GM21529 (cell line): ENCODE data around the gene DYRK1A.

Experiments used
- ATAC-seq: cut with Tn5 transposase; IDR thresholded peaks from one replicate; pipeline ENCODE4 v1.9.1; 2021; ENCODE audit not compliant: unreplicated experiment

The DYRK1A gene

GRCh38 chr21:37475186-37475868, 108.8 kb downstream of the DYRK1A start:
- ATAC-seq: no peak

- no peak for ATAC-seq
These were observed 112.2 kb downstream of the DYRK1A start for GRCh38 chr21:37478794-37479193.

DNA sequence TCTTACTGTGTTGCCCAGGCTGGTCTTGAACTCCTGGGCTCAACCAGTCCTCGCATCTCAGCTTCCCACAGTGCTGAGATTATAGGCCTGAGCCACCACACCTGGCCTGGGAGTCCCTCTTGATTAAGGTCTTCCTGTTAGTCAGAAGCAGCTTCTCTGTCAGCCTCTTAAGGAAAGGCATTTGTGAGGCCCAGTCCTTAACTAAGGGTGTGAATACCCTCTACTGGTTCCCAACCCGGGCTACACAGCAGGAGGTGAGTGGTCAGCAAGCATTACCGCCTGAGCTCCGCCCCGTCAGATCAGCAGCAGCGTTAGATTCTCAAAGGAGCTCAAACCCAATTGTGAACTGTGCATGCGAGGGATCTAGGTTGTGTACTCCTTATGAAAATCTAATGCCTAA, 117.2 kb downstream of the DYRK1A start:
- ATAC-seq: no peak

DNA sequence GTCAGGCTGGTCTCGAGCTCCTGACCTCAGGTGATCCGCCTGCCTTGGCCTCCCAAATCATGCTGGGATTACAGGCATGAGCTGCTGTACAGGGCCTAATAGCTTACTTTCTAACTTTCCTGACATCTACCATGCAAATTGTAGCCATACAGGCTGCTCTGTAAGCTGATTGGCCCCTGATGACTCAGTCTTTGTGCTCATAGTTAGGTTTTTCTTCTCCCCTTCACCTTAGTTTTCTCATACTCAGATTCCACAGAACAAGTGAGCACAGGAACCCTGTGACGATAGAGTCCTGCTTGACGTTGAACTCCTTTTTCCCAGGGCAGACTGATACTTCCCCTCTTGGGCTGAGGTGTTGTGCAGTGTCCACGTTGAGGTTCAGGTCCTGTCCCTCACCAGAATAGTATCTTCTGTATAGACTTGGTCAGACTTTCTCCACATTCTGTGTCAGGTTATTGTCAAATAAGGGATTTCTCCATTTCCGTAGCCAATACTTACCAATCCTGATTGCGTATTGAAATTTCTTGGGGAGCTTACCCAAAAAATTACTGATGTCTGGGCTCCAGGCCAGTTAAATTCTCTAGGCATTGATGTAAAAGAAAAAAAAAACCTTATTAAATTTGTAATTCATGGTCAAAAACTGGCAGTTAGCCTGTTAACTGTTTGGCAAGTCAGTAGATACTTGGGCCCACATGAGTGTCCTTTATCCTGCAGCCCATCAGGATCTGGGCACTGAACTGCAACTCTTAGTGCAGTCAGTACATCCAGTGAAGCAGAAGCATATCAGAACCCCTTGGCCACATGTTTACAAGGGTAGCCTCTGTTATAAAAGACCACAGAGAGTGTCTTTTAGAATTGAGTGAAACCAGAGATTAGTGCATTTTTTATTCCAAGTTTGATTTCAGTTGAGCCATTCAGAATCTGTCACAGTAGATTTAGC, 118.2 kb downstream of the DYRK1A start:
- no peak for ATAC-seq

- no peak for ATAC-seq
These were observed 123.0 kb downstream of the DYRK1A start for GRCh38 chr21:37489553-37489952.

DNA sequence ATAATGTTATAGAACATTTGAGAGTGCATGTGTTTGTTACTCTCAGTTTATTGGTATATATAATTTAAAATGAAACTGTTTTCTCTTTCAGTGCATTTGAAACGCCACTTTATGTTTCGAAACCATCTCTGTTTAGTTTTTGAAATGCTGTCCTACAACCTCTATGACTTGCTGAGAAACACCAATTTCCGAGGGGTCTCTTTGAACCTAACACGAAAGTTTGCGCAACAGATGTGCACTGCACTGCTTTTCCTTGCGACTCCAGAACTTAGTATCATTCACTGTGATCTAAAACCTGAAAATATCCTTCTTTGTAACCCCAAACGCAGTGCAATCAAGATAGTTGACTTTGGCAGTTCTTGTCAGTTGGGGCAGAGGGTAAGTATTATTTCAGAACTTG, 123.5 kb downstream of the DYRK1A start:
- ATAC-seq: no peak

- no peak for ATAC-seq
These were observed 130.4 kb downstream of the DYRK1A start for GRCh38 chr21:37496972-37497371.

DNA sequence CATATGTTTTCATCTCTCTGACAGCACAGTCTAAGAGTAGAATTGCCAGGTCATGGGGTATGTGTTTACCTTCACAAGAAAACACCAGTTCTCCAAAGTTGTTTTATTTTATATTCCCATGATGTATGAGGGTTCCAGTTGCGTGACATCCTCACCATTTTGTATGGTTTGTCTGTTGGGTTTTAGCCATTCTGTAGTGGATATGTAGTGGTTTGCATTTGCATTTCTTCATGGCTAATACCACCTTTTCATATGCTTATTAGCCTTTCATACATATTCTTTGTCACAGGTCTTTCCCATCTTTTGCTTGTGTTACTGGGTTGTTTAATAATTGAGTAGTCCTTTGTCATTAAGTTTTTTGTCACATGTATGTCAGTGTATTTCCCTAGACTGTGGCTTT, 132.1 kb downstream of the DYRK1A start:
- ATAC-seq: no peak

DNA sequence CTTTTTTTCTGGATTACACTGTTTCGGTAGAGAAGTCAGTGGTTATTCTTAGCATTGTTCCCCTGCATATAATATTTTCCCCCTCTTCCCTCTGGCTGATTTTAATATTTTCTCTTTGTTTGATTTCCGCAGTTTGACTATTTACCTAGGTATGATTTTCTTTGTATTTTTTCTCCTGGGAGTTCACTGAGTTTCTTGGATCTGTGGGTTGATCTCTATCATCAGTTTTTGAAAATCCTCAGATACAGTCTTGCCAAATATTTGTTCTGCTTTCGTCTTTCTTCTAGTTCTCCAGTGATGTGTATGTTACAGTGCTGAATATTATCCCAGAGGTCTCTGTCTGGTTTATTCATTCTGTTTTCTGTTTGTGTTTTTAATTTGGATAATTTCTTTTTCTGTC, 136.4 kb downstream of the DYRK1A start:
- ATAC-seq: no peak

GRCh38 chr21:37503848-37504467, 137.4 kb downstream of the DYRK1A start:
- ATAC-seq: no peak

DNA sequence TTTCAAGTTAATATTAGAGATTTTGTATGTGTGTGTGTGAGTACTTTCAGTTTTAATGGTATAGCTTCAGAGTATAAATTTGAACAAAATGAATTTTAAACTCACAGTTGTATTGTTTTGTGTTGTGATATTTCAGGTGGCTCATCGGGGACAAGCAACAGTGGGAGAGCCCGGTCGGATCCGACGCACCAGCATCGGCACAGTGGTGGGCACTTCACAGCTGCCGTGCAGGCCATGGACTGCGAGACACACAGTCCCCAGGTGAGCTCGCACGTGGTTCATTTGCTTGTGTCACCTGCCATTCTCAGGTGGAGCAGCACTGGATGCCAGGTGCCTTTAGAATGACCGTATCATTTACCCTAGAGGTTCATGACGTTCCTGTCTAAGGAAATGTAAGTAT, 139.4 kb downstream of the DYRK1A start:
- ATAC-seq: no peak

DNA sequence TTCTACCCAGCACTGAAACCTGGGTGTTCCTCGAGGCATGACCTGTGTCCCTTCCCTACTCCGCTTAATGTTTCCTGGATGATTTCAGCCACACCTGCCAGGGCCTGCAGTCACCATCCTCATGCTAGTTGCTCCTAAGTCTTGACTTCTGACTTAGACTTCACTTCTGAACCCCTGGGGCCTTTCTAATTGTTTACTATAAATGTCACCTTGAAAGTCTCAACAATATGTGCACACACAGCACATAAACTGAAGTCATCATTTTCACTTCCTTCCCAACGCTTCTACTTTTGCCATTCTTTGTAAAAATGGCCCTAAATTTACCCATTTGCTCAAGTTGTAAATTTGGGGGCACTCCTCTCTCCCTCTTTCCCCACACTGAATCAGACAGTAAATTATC, 141.1 kb downstream of the DYRK1A start:
- ATAC-seq: peak; percentile 57

DNA sequence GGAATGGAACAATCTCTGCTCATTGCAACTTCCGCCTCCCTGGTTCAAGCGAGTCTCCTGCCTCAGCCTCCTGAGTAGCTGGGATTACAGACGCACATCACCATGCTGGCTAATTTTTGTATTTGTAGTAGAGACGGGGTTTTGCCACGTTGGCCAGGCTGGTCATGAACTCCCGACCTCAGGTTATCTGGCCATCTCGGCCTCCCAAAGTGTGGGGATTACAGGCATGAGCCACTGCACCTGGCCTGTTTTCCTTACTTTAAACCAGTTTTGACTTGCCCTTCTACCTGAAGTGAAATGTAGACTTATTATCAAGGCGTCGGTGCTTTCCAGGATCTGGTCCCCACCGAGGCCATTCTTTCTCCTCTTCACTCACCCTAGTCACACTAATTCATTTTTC, 141.8 kb downstream of the DYRK1A start:
- ATAC-seq: no peak

DNA sequence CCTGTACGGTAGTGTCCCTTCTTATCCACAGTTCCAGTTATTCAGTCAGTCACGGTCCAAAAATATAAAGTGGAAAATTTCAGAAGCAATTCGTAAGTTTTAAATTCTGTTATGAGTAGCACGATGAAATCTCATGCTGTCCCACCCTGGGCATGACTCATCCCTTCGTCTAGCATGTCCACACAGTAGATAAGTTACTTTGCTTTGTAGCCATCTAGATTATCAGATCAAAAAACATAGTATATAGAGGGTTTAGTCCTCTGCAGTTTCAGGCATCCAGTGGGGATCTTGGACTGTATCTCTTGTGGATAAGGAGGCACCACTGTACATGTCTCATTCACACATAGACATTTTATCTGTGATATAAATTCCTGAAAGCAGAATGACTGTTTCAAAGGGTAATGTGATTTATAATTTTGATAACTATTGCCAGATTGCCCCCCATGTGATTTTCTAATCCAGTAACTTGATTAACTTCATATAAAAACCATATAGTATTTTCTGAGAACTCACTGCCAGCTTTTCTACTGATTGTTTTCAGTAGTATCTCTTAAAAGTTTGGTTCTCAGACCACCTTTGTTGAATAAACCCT, 143.3 kb downstream of the DYRK1A start:
- ATAC-seq: no peak

DNA sequence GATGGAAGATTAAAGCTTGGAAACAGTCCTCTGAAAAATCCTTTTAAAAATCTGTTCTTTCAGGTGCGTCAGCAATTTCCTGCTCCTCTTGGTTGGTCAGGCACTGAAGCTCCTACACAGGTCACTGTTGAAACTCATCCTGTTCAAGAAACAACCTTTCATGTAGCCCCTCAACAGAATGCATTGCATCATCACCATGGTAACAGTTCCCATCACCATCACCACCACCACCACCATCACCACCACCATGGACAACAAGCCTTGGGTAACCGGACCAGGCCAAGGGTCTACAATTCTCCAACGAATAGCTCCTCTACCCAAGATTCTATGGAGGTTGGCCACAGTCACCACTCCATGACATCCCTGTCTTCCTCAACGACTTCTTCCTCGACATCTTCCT, 145.3 kb downstream of the DYRK1A start:
- ATAC-seq: no peak

GRCh38 chr21:37513383-37513782, 146.8 kb downstream of the DYRK1A start:
- no peak for ATAC-seq

- no peak for ATAC-seq
These were observed 147.6 kb downstream of the DYRK1A start for GRCh38 chr21:37514038-37514667.

DNA sequence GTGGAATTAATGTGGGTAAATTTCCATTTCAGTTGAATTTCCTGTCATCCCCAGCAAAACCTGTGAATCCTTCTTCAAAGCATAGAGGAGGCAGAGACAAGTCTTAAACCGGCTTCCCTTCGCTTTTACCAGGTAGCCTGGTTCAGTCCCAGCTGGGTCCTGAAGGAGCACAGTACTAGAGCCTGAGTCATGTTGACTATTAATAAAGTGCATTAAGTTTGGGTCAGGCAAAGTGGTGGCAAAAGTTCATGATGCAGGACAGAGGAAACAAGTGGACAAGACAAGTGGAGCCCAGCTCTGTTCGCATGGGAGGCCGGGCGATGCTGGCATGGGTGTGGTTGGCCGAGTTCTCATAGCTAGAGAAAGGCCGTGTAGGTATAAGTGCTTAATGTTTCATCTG, 150.4 kb downstream of the DYRK1A start:
- ATAC-seq: no peak

DNA sequence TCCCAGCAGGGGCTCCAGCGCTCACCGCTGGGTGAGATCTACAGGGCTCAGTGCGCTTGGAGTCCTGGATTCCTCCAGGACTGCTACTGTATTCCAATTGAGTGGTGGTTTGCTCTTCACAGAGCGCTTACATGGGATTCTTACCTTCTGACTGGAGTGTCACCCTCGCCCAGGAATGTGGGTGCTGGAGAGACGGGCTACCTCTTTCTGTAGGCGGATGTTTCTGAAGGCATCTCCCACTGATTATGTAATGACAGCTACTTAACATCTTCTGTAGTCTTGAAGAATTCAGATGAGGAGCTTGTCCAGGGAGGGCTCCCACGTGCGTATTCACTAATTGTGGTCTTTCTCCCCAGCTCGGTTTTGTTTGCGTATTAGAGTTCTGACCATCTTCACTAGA, 154.2 kb downstream of the DYRK1A start:
- ATAC-seq: no peak

- no peak for ATAC-seq
These were observed 155.1 kb downstream of the DYRK1A start for GRCh38 chr21:37521658-37522057.
